Adrenal gland (tissue), 5 donors: ENCODE data around the gene CAB39L.

Source experiments
- POLR2A ChIP-seq, 2 donors: fragments of 450-650 bp; IDR thresholded peaks; one replicate each; pipeline ENCODE4 v1.6.1; 2017; ENCODE audit warnings: antibody characterized with exemption in 2 of 2, mild to moderate bottlenecking in 2 of 2, moderate library complexity in 1 of 2
- TF ChIP-seq, protein P1 (sequence below), 6 experiments: fragments of 450-650 bp in 4 of 6; fragments of 200-600 bp in 2 of 6; sonication (generic) in 1 of 6; IDR thresholded peaks; 1 replicate in 5 of 6; 2 replicates in 1 of 6; pipeline versions ENCODE4 v1.5.1 to v1.8.0; 2016 to 2021; ENCODE audit warnings: antibody characterized with exemption in 6 of 6, mild to moderate bottlenecking in 2 of 6, moderate library complexity in 1 of 6
- donor health status: DM: no; HTN: no; CAD: no.

DNA sequence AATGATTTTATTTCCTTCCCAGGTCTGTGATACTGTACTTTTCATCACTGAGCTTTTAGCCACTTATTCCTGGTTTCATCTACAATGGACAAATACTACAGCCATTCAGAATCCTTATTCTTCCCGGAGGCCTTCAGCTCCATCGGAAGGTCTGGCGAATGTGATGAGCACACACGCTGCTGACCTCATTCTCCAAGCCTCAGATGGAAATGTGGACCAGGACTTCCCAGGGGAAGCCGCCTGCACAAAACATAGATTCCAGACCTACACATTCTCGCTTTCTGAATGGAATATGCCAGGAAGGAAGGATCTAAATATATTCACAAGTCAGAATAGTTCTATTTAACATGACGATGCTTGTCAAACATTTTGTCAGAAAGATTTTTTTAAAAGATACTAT is 120.5 kb downstream of the CAB39L start:
- TF ChIP-seq POLR2A (IDR thresholded peaks at IDR 0.05): no peak
- TF ChIP-seq, protein P1, sequence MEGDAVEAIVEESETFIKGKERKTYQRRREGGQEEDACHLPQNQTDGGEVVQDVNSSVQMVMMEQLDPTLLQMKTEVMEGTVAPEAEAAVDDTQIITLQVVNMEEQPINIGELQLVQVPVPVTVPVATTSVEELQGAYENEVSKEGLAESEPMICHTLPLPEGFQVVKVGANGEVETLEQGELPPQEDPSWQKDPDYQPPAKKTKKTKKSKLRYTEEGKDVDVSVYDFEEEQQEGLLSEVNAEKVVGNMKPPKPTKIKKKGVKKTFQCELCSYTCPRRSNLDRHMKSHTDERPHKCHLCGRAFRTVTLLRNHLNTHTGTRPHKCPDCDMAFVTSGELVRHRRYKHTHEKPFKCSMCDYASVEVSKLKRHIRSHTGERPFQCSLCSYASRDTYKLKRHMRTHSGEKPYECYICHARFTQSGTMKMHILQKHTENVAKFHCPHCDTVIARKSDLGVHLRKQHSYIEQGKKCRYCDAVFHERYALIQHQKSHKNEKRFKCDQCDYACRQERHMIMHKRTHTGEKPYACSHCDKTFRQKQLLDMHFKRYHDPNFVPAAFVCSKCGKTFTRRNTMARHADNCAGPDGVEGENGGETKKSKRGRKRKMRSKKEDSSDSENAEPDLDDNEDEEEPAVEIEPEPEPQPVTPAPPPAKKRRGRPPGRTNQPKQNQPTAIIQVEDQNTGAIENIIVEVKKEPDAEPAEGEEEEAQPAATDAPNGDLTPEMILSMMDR (IDR thresholded peaks at IDR 0.05): no peak
